Measurements from ENCODE around the gene UBE2Q1.
"Not testable (repeated sequence)": the region's sequence is repeated elsewhere in the genome, so short reads cannot be mapped to it uniquely, and the experiment has no call there.

UBE2Q1 gene

DNA sequence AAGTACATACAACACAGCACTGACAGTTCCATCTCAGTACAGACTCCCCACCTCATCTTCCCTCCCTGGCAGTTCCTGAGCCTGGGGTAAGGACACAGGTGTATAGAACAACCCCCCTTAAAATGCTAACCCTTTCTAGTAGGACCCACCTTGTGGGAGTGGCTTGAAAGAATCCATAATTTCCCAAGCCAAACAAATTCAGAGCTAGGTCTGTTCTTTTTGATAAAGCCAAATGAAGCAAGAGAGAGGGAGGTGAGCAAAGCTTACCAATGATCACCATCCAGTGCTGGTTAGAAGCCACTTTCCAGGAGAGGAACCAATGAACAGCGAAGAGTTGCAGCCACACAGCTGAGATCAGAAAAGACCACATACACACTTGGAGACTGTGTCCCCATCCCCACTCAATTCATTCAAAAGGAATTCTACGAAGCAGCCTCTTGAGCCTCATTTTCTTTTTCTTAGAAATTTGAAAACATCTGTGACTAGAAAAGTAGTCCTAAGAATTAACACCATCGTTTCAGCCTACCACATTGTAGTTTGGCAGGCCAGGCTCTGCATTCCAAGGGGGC, 9.2 kb downstream of the UBE2Q1 start:
- DNase-seq: no peak

DNA sequence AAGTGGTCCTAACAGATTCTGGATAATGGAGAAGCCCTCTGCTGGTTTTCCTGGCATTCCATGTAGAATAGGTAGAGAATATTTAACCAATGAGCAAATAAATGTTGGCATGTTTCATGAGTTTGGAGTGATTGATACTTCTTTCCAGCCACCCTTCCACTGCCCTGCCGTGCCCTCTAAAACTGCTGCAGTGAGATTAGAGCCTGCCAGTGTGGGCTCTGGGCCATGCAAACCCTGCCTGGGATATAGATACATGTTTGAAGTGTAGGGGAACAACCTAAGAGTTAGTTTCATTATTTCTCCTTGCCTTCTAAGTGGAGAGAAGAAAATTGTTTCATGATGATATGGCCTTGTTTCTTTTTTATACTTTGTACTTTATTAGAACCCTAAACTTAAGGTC, 10.4 kb downstream of the UBE2Q1 start:
- DNase-seq: no peak

DNA sequence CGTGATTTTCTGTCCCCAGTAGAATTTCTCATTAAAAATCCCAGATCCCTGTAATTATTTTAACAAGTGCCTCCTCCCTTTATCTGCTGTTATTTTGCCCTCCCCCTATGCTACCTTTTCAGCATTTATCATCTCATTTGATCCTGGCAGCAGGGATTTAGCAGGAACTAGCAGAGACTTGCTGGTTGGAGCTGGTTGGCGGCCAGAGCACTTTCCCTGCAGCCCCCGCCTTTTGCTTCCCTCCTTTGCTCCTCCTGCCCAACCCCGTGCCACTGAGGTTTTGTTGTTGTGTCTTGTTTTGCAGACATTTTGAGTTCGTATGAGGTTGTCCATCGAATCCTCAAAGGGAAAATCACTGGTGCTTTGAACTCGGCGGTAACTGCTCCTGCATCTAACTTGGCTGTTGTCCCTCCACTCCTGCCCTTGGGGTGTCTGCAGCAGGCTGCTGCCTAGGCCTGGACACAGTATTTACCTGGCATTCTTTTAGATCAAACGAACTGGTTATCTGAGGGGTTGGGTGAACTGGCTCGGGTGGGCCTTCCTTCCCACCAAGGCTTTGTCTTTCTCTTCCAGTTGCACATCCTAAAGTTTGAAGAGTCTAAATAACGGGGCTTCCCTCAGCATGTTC, 11.2 kb downstream of the UBE2Q1 start:
- DNase-seq: no peak

DNA sequence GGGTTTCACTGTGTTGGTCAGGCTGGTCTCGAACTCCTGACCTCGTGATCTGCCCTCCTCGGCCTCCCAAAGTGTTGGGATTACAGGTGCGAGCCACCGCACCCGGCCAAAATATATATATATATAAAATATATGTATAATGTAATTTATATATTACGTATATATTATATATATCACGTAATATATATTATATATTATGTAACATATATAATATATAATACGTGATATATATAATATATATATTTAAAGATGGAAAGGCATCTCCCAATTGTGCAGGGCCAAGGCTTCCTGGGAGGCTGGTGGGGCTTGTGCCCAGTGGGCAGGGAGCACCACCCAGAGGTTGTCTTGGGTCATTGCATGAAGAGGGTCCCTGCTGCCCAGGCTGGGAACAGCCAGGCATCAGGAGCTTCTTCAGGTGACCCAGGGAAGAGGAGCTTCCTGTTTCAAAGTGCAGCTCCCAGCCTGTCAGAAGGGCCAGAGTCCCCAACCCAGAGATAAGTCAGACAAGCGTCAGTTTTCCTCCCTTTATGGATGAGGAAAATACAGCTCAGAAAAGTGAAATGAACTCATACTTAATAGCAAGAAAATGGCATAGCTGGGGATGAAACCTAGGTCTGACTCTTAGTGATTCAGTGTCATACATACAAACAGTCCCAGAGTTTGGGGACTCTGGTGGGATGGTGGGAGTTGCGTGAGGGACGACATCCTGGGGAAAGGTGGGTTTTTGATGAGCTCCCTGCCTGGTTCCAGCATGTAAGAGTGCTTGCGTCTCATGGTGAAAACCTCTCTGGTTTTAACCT, 12.0 kb downstream of the UBE2Q1 start:
- no peak for DNase-seq

DNA sequence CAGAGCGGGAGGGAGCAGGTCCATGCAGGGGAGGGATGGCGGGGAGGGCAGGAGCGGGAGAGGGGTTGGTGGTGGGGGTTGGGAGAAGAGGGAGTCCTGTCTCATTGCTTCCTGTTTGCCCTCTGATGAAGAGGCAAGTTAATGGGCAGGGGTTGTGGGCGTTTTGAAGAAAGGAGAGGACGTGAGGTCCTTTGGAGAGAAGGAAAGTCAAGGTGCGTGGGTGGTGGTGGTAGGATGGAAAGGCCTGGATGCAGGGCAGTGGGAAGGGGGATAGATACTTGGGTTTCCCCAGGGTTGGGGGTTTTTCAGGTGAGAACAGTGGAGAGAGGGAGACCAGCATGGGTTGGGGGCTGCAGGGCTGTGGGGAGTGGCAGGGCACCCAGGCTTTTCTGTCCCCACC, 17.2 kb downstream of the UBE2Q1 start:
- no peak for DNase-seq

DNA sequence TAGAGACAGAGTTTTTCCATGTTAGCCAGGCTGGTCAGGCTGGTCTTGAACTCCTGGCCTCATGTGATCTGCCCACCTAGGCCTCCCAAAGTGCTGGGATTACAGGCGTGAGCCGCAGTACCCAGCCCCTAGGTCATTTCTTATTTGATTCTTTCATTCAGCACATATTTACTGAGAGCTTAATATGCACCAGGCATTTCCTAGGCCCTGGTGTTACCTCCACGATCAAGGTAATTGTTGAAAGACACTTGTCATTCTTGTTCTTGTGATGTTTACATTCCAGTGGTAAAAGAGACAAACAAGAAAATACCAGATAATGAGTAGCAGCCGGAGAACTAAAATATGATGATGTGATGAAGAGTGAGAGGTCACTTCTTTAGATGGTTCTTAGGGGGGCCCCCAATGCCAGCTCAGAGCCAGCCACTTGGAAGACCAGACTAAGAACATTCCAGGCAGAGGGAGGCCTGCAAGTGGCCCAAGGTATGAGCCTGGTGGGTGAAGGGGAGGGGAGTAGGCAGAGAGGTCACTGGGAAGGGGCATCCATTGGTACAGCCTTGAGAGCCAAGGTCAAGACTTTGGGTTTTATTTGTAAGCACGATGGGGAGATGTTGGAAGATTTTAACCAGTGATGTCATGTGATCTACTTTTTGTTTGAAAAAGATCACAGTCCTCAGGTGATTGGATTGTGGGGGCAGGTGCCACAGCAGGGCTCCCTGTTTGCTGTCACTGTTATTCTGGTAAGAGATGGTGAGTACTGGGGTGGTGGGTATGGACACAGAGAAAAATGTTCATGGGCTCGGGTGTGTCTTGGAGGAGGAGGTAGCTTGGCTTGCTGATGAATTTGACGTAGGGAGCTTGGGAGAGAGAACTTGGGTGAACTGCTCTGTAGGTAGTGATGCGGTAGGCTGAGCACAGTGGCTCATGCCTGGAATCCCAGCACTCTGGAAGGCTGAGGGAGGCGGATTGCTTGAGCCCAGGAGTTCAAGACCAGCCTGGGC, 18.7 kb downstream of the UBE2Q1 start:
- DNase-seq: no peak

DNA sequence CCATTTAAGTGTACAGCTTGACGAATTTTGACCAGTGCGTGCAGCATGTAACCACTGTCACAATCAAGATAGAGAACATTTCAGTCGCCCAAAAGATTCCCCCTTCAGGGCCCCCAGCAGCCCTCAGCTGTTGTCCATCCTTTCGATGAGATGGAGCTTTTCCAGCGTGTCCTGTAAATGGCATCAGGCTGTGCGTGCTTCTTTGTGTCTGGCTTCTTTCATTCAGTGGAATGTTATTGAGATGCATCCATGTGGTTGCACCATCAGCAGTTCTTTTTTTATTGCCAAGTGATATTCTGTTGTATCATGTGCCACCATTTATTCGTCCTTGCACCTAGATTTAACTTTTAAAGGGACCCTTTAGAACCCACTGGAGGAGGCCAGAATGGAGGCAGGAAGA, 21.9 kb downstream of the UBE2Q1 start:
- DNase-seq: no peak

DNA sequence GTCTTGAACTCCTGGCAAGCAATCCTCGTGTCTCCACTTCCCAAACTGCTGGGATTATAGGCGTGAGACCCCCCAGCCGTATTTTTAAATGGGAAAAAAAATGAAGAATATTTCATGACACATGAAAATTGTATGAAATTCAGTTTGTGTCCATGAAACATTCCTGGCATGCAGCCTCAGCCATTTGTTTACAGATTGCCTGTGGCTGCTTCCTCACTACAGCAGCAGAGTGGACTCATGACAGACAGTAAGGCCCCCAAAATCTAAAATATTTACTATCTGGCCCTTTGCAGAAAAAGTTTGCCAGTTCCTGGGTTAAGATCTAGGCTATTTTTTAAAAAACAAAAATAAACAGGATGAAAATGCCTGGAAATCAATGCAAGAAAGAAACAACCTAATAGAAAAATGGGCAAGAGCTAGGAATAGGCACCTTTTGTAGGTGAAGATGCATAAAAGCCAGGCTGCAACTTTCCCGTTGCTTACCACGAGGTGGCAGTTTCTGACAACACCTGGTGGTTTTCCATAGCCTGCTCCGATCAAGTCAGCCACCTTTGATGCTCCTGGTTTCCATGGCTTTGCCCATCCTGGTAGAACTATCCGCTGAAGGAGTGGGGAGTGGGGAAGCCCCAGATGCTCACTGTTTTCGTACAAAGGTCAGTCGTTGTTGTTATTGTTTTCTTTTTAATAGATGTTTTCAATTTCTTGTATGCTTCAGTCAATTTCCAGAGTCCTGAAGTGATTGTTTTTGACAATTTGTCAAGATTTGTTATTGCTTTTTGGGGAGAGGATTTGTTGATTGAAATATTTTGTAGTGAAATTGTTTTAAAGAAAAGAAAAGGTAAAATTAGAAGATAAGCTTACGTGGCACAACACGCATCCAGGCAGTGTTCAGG, 24.3 kb downstream of the UBE2Q1 start:
- DNase-seq: no peak

DNA sequence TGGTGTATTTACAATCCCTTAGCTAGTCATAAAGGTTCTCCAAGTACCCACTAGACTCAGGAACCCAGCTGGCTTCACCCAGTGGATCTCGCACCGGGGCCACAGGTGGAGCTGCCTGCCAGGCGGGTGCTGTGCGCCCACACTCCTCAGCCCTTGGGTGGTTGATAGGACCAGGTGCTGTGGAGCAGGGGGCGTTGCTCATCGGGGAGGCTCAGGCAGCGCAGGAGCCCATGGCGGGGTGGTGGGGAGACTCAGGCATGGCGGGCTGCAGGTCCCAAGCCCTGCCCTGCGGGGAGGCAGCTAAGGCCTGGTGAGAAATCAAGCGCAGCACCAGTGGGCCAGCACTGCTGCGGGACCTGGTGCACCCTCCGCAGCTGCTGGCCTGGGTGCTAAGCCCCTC, 26.5 kb downstream of the UBE2Q1 start:
- not testable (repeated sequence) for DNase-seq

DNA sequence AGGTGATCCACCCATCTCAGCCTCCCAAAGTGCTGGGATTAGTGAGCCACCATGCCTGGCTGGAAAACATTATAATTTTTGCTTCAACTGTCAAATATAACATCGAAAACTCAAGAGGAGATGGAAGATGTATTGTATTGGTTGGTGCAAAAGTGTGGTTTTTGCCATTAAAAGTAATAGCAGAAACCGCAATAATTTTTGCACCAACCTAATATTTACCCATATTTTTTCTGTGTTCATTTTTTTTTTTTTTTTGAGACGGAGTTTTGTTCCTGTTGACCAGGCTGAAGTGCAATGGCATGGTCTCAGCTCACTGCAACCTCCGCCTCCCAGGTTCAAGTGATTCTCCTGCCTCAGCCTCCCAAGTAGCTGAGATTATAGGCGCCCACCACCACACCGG, 29.2 kb downstream of the UBE2Q1 start:
- DNase-seq: no peak

DNA sequence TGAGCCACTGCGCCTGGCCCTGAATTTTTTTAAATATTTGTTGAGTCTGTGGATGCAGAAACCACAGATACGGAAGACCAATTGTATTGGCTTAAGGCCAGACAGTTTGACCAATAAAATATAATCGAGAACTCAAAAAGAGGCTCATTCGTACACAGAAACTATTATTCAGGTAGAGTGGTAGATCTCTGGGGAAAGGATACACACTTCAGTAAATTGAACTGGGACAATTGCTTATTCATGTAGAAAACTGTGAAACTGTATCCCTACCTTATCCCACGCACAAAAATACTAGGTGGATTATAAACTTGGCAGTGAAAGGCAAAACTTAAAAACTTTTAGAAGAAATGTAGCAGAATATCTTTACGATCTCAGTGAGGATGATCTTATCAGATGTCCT, 31.3 kb downstream of the UBE2Q1 start:
- DNase-seq: no peak

DNA sequence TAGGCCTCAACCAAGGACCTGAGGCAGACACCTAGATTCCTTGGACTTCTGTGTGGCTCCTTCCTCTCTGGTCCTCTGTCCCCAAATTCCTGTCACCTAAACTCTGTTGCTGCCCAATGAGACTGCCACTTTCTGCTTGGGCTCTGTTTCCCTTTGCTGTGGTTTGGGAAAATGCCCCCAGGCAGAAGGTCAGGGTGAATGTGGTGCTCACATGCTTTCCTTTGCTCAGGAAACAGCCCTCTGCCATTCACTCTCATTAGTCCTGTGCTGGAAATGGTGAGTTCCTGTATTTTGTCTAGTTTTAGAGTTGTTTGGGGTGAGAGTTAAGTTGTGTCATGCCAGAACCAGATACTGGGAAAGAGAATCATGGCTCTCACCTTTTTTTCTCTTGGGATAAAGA, 33.6 kb downstream of the UBE2Q1 start:
- no peak for DNase-seq

DNA sequence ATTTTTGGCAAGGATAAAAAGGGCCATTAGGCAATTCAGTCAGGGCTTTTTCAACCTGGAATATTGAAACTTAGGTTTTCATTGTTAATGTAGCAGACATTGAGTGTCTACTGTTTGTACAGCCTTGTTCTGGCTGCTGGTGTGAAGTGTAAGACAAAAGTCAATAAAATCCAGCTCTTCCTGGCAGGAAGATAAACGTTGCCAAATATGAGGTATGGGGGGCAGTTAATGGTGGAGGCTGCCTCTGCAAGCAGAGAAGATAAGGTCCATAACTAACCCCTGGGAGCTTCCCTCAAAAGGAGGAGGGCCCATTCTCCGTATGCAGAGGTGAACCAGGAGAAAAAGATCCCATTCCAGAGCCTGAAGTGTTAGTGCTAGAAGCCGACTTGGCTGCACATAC, 36.8 kb downstream of the UBE2Q1 start:
- DNase-seq: no peak

DNA sequence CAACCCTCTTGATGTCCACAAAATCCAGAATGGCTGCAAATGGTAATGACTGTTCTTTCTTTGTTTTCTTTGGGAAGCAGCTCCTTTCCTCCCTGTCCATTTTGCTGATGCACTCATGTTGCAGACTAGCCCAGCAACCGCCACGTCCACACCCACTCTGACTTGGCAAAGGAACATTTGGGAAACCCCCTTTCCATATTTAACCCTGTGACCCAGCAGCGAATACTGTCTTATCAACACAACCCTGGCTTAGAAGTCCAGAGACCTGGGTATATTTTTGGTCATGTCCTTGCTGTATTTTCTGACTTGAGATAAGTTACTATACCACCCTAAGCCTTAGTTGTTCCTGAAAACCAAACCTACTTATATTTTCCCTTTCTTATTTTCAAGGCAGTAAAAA, 38.1 kb downstream of the UBE2Q1 start:
- no peak for DNase-seq

DNA sequence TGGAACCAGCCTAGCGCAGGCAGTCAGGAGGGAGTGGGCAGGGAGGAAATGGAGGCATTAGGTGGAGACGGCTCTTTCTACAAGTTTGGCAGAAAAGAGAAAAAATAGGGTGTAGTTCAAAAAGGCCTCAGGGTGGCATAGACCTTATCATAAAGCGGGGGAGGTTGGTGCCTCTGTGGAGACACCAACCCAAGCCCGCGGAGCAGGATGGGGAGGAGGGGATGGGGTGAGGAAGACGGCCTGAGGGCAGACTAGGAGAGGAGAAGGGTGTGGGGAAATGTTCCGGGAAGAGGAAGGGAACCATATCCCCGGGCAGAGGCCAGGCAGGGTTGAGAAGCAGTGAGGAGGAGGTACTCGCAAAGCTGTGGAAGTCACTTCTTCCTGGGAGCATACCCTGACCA, 38.9 kb downstream of the UBE2Q1 start:
- no peak for DNase-seq

DNA sequence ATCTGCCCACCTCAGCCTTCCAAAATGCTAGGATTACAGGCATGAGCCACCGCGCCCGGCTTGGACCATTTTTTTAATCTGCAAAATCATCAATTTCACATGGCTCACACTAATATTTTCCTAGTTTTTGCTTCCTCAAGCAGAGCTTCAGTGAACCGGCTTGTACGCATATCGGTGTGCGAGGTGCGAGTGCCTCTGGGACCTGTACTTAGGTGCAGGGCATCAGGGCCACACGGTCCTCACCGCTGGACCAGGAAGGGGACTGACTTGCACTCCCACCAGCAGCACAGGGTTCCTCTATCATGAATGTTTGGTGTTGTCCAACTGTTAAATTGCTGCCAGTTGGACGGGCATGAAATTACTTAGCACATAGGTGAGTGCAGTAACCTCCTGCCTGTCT, 40.8 kb downstream of the UBE2Q1 start:
- no peak for DNase-seq

DNA sequence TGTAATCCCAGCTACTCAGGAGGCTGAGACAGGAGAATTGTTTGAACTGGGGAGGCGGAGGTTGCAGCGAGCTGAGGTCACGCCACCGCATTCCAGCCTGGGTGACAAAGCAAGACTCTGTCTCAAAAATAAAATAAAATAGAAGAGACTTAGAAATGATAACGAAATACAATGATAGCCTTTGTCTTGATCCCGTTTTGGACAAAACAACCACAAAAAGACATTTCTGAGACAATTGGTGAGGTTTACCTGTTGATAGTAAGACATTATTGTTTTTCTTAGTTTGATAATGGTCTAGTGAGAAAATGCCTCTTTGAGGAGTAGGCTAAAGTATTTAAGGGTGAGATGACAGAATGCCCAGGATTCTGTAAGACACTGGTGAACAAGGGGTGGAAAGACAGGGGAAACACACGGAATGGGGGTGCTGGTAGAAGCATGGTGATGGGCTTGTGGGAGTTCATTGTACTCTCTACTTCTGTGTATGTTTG, 44.4 kb downstream of the UBE2Q1 start:
- DNase-seq: no peak

DNA sequence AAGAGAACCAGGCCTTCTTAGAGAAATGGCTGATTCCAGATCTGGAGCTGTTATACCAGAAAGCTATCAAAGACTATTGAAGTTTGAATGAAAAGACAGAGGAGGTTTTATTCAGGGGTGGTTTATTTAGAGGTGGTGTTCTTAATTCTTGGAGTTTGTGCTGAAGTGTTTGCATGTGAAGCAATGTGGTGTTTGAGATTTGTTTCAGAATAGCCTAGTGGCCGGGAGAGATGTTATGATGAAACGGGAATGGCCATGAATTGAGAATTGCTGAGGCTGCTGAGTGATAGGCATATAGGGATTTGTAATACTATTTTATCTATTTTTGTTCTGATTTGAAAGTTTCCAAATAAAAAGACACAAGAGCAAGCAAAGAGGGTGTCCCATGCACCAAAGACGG, 45.7 kb downstream of the UBE2Q1 start:
- DNase-seq: no peak

DNA sequence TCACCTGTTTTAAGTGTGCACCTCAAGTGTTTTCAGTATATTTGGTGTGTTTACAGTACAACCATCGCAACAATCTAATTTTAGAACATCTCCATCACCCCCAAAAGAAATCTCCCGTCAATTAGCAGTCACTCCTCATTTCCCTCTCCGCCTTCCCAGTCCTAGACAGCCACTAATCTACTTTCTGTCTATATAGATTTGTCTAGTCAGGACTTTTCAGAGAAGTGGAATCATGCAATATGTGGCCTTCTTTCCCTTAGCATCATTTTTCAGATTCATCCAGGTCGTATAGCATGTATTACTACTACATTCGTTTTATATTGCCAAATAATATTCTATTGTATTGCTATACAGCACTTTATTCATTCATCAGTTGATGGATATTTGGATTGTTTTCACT, 54.6 kb downstream of the UBE2Q1 start:
- DNase-seq: no peak

DNA sequence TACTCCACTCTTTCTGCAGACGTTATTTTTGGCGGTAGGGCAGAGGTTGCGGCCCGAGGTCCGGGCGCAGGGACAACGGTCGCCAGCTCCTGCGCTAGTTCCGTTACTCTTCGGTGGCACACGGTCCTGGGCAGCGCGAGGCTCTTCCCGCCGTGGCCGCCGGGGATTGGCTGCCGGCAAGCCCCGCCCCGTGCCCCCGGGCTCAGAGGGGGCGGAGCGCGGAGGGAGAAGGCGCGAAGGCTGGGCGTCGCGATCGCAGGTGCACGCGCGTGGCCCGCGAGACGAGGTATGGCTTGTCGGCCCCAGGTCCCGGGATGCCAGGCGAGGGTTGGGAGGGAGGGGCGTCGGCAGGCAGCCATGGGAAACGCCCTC, 55.7 kb downstream of the UBE2Q1 start:
- DNase-seq: no peak

DNA sequence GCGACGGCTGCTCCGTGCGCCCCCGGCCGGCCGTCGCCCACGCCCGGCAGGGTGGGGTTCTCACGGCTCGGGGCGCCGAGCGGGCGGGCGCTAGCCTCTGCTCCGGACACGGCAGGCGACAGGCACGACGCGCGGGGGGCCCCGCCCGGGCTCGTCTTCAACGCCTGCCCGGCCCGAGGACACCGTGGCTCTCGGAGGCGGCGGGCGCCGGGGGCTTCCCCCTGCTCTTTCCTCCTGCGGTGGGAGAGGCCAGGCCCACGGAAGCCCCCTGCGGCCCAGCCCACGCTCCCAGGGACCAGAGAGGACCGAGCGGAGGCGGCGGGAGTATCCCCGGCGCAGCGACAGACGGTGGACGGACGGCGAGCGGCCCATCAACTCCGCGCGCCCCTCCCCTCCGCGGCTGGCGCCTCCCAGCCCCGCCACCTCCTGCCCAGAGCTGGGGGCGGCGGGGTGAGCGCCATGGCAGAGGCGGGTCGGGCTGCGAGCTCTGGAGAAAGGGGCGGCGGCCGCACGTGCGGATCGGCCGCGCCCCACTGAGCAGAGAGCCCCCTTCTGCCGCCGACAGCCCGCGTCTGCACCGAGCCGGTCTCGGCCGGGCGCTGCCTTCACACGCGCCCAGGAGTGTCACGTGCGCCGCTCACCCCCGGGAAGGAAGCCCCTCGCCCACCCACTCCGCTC, 56.3 kb downstream of the UBE2Q1 start, which contains the start of the genes SHE and TDRD10:
Gene SHE, minus strand, starts transcription at position 347 of the 678 bp plus-strand sequence. CDS start 386 bp downstream, outside the sequence.
Gene TDRD10, plus strand, starts transcription at position 154 of the 678 bp plus-strand sequence. CDS start 4,685 bp downstream, outside the sequence.
- DNase-seq: peak; percentile 43

Data from femur (tissue), 1 donor.